ENCODE data around the gene CNOT6. TPM values are rescaled to one million over a fixed set of nuclear protein-coding genes. Genes with fewer than 3 reads are reported as not detected.
"Not testable (repeated sequence)": the region's sequence is repeated elsewhere in the genome, so short reads cannot be mapped to it uniquely, and the experiment has no call there.

The CNOT6 gene
- total RNA-seq, 1 experiment from 2014 or later = 60.9 TPM

- BruUV-seq (replicated peaks) = no TSS peak
- DNase-seq (ENCODE audit: low spot score) = peak; percentile 65
- Histone ChIP-seq H3K4me1 (ENCODE audit: insufficient read depth, low read length, poor library complexity, severe bottlenecking) (no peaks in the 10 kb centered on the region), H3K27ac (ENCODE audit: low read depth, low read length, poor library complexity, severe bottlenecking) (no peak overlapping the region), H3K9me3 (ENCODE audit: low read depth, low read length, poor library complexity, severe bottlenecking) (no peaks in the 10 kb centered on the region), H3K36me3 (ENCODE audit: insufficient read depth, low read length, poor library complexity, severe bottlenecking) (no peaks in the 10 kb centered on the region), H3K4me3 (ENCODE audit: low read depth, low read length, poor library complexity, severe bottlenecking) (no peak overlapping the region), H3K27me3 (replicated peaks; ENCODE audit: insufficient read depth, low read depth, low read length, poor library complexity) (no peaks in the 10 kb centered on the region)
- POLR2A ChIA-PET (ENCODE audit: low non-redundant PET) = no interaction called here
- intact Hi-C loops (cut with micrococcal nuclease; ENCODE audit: unreplicated experiment) = loop anchor here (1.0 to 5.0 kb wide), 3 partner anchors 178 to 344 kb away; no protein-coding TSS in a partner anchor
- CTCF ChIA-PET = interaction anchor here (1.0 kb wide), 4 partner anchors 10 to 344 kb away, joined by 3 read pairs; no protein-coding TSS in a partner anchor
- TF ChIP-seq EZH2 (IDR thresholded peaks at IDR 0.05; ENCODE audit: borderline replicate concordance, low read depth, low read length, poor library complexity, severe bottlenecking) (no peak), CTCF (conservative IDR thresholded peaks at IDR 0.05; ENCODE audit: low read depth, low read length) (peak; percentile 83)
Observed at GRCh38 chr5:180470966-180471582, 23.1 kb upstream of the CNOT6 start.

GRCh38 chr5:180471866-180472265 is 22.3 kb upstream of the CNOT6 start:
- H3K36me3 ChIP-seq (ENCODE audit: insufficient read depth, low read length, poor library complexity, severe bottlenecking) = no peaks in the 10 kb centered on the region
- H3K9me3 ChIP-seq (ENCODE audit: low read depth, low read length, poor library complexity, severe bottlenecking) = no peaks in the 10 kb centered on the region
- H3K27ac ChIP-seq (ENCODE audit: low read depth, low read length, poor library complexity, severe bottlenecking) = no peak overlapping the region
- no TSS peak for BruUV-seq (replicated peaks)
- ChIA-PET POLR2A (ENCODE audit: low non-redundant PET) (no interaction called here), CTCF (interaction anchor here (1.3 kb wide), 1 partner anchor 8 kb away, joined by 3 read pairs; no protein-coding TSS in a partner anchor)
- intact Hi-C loops (cut with micrococcal nuclease; ENCODE audit: unreplicated experiment) = loop anchor here (1.0 to 5.0 kb wide), 3 partner anchors 179 to 345 kb away; no protein-coding TSS in a partner anchor
- H3K4me1 ChIP-seq (ENCODE audit: insufficient read depth, low read length, poor library complexity, severe bottlenecking) = no peaks in the 10 kb centered on the region
- H3K4me3 ChIP-seq (ENCODE audit: low read depth, low read length, poor library complexity, severe bottlenecking) = no peak overlapping the region
- no peak for DNase-seq (ENCODE audit: low spot score)
- no peaks in the 10 kb centered on the region for H3K27me3 ChIP-seq (replicated peaks; ENCODE audit: insufficient read depth, low read depth, low read length, poor library complexity)
- TF ChIP-seq EZH2 (IDR thresholded peaks at IDR 0.05; ENCODE audit: borderline replicate concordance, low read depth, low read length, poor library complexity, severe bottlenecking) = no peak
- TF ChIP-seq CTCF (conservative IDR thresholded peaks at IDR 0.05; ENCODE audit: low read depth, low read length) = no peak

GRCh38 chr5:180472269-180472668 is 21.9 kb upstream of the CNOT6 start:
- no peaks in the 10 kb centered on the region for H3K4me1 ChIP-seq (ENCODE audit: insufficient read depth, low read length, poor library complexity, severe bottlenecking)
- H3K36me3 ChIP-seq (ENCODE audit: insufficient read depth, low read length, poor library complexity, severe bottlenecking) = no peaks in the 10 kb centered on the region
- TF ChIP-seq CTCF (conservative IDR thresholded peaks at IDR 0.05; ENCODE audit: low read depth, low read length) = no peak
- no peak for TF ChIP-seq EZH2 (IDR thresholded peaks at IDR 0.05; ENCODE audit: borderline replicate concordance, low read depth, low read length, poor library complexity, severe bottlenecking)
- no TSS peak for BruUV-seq (replicated peaks)
- H3K9me3 ChIP-seq (ENCODE audit: low read depth, low read length, poor library complexity, severe bottlenecking) = no peaks in the 10 kb centered on the region
- no peaks in the 10 kb centered on the region for H3K27me3 ChIP-seq (replicated peaks; ENCODE audit: insufficient read depth, low read depth, low read length, poor library complexity)
- CTCF ChIA-PET = interaction anchor here (1.3 kb wide), 1 partner anchor 8 kb away, joined by 3 read pairs; no protein-coding TSS in a partner anchor
- POLR2A ChIA-PET (ENCODE audit: low non-redundant PET) = no interaction called here
- DNase-seq (ENCODE audit: low spot score) = no peak
- H3K4me3 ChIP-seq (ENCODE audit: low read depth, low read length, poor library complexity, severe bottlenecking) = no peak overlapping the region
- intact Hi-C loops (cut with micrococcal nuclease; ENCODE audit: unreplicated experiment) = loop anchor here (5.0 kb wide), 1 partner anchor 270 kb away; no protein-coding TSS in a partner anchor
- no peak overlapping the region for H3K27ac ChIP-seq (ENCODE audit: low read depth, low read length, poor library complexity, severe bottlenecking)

- H3K36me3 ChIP-seq (ENCODE audit: insufficient read depth, low read length, poor library complexity, severe bottlenecking); BruUV-seq (replicated peaks); H3K9me3 ChIP-seq (ENCODE audit: low read depth, low read length, poor library complexity, severe bottlenecking); H3K4me3 ChIP-seq (ENCODE audit: low read depth, low read length, poor library complexity, severe bottlenecking); POLR2A ChIA-PET (ENCODE audit: low non-redundant PET); H3K4me1 ChIP-seq (ENCODE audit: insufficient read depth, low read length, poor library complexity, severe bottlenecking); H3K27ac ChIP-seq (ENCODE audit: low read depth, low read length, poor library complexity, severe bottlenecking); DNase-seq (ENCODE audit: low spot score); H3K27me3 ChIP-seq (replicated peaks; ENCODE audit: insufficient read depth, low read depth, low read length, poor library complexity): not testable (repeated sequence)
- intact Hi-C loops (cut with micrococcal nuclease; ENCODE audit: unreplicated experiment) = loop anchor here (5.0 kb wide), 1 partner anchor 271 kb away; no protein-coding TSS in a partner anchor
- CTCF ChIA-PET = interaction anchor here (0.7 to 1.3 kb wide), 2 partner anchors 10 to 144 kb away, joined by 3 read pairs; no protein-coding TSS in a partner anchor
Observed at GRCh38 chr5:180473386-180473785, 20.8 kb upstream of the CNOT6 start.
